Stimulated activated naive CD4-positive, alpha-beta T cell (primary cell): ENCODE data around the gene LRP1.

Source experiments
- DNase-seq, 6 experiments: peaks; one replicate each; lab custom pipeline; 2025; lab: John Stamatoyannopoulos, UW

Gene LRP1

DNA sequence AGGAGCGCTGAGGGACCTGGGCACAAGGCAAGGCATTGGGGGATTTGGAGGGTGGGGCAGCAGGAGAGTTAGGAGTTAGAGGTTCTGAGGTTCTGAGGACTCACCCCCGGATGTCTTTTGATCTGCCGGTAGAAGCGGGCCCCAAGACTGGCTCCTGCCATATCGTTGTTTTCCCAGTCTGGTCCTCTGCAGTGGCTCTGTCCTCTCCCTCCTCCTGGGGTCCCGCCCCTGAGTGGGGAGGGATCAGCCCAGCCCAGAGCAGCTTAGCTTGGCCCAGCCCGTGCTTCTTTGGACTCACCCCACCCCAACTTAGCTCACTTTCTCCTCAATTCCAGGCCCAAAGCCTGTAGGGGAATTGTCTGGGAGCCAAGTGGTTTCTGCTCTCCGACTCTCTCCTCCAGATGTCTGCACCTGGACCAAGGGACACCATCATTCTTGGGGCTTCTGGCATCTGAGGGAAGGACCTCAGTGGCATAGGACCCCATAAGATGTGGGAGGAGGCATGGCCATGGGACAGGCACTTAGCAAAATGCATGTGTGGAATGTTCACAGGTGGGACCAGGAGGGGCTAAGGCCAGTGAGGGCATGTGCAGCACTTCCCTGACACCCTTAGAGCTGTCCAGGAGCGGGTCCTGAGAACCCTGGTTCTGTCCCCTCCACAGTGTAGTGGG is 108.8 kb downstream of the LRP1 start:
- DNase-seq, result peak in 2 of 6 experiments; percentile 15 to 36

DNA sequence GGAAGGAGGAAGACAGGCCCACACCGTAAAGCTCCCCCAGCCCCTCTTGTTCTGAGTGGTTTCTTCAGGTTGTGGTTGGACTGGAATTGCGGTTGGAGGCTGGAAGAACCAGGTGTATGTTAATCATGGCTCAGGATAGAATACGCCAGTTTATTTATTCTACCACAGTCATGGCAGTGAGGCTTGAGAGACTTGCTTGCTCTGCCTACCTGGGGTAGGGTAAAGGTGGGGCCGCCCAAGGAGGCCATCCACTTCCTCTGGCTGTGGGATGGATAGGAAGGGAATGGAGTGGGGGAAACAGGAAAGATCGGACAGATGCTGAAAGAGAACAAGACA is 109.3 kb downstream of the LRP1 start:
- DNase-seq, result no peak

DNA sequence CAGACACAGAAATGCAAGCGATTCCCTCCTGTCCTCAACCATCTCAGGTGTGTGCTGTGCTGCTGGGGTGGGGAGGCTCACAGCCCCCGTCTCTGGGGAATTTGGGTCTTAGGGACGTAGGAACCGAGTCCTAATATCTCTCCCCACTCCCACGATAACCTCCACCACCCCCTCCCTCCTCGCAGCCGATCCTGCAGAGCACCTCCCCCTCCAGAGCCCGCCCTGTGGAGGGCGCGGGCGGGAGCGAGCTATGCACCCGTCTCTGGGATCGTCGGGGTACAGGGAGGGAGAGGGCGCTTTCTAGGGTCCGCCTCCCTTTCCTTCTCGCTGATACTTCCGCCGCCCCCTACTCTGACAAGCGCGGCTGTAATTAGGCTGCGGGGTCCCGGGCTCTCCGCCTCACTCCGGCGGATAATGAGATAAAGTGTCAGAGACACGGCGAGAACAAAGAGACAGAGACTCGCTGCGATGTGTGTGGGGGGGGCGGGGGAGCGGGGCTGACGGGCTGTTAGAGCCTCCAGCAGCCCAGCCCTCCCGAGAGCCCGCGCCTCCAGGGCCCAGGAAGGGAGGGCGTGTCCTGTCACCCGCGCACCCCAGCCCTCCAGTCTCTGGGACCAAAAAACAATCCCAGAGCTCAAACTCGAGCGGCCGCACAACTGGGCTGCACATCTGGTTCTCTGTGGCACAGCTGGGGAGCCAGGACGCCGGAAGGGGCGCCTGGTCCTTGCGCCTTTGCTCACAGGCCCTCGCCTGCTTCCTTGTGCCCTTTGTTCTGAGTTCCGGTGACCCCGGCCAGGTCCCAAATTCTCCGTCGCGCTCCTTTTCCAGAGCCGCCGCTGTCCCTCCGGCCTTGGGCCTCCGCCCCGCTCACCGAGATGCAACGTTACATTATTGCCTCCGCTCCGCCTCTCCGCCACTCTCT is 109.9 kb downstream of the LRP1 start:
- DNase-seq, result peak in 4 of 6 experiments; percentile 20 to 62 (median 32)

DNA sequence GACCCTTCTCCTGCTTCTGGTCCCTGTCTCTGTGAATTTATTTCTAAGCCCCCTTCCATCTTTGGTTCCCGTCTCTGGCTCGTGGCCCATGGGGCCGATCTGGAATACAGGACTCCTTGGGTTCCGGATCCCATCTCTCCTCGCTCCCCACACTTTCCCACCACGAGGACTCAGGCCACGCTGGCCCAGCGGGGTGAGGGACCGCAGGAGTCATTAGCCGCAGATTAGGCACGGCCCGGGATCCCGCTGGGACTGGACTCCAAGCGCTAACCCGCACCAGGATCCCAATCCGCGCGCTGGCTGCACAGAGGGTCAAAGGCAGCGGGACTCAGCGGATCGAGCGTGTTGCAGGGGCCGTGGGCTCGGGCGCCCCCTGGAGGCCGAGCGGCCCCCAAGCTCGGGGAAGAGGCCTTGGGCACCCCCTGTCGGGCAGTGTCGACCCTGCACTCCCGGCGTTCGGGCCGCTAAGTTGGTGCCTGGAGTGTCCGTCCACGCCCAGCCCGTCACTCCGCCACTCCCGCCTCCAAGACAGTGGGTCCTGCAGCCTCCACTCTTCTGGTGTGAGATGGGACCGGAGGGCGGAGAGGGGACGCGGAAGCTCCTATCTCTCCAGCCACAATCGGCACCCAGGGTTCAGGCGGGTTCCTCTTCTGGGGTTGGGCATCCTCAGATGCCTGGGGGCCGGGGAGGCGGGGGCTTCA is 110.7 kb downstream of the LRP1 start:
- peak; percentile 63 to 90 (median 81) for DNase-seq

DNA sequence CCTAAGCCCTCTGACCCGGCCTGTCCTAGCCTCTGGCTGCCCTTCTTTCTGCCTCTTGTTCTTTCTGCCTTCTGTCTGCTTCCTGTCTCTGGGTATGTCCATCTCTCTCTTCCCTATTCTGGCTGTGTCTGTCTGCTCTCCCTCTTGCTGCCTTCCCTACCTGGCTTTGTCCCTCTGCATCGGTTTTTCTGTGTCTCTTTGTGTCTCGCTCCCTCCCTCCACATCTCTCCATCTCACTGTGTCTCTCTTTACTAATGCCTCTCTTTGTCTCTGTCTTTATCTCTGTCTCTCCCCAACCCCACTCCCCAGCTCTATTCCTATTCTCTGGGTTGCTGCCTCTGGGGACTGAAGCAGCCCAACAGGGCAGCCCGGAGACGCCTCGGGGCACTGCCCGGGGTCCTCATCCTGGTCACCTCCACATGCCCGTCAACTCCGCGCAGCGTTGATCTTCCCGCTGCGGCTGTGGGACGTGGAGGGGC is 111.3 kb downstream of the LRP1 start:
- DNase-seq, result no peak

DNA sequence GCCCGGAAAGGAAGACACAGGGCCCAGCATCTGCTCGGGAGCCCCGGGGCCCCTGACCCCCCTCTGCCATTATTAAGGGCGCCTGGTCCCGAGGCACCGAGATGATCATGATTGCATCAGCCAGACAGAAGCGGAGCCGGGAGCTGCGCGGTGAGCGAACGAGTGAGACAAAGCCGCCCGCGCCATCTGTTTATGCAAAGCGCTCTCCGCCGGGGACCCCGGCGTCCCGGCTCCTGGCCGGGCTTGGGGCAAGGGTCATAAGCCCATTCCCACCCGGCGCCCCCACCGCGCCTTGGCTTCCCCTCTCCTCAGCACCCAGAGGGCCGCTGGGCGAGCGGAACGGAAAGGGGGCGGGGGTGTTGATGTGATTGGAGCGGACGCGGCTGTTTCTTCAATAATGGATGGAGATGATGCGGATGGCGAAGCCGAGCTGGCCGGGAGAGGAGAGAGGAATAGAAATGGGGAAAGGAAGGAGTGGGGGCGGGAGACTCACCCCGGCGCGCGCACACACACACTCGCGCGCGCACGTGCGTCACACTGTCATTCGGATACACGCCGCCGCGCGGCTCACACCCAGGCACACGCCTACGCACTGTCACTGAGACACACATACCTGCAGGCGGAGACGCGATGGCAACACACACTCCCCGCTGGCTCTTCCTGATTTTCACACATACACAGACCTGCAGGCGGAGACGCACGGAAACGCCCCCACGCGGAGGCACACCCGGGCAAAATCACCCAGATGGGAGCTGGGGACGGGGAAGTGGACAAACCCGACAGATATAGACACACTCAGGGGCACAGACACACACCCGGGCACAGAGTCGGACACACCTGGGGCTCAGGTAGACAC is 112.0 kb downstream of the LRP1 start:
- peak; percentile 58 to 78 (median 66) for DNase-seq

DNA sequence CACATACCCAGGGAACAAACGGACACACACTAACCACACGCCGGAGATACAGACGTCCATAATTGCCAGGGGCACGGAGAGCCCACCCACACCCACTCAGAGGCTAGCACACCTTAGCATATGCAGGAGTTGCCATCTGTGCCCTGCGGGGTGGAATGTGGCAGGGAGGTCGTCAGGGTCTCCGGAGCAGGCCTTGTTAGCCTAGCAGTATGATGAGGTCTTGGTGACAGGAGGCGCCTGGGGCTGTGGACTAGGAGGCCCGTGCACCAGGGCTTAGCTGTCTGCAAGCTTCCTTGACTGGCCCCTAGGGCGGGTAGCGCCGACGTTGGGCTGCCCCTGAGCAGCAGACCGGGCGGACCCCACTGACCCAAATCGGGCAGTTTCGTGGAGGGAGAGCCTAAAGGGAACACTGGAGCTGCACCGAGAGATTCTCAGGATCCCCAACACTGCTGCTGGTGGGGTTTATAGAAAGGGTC is 112.7 kb downstream of the LRP1 start:
- DNase-seq, result peak in 2 of 6 experiments; percentile 36 to 63

DNA sequence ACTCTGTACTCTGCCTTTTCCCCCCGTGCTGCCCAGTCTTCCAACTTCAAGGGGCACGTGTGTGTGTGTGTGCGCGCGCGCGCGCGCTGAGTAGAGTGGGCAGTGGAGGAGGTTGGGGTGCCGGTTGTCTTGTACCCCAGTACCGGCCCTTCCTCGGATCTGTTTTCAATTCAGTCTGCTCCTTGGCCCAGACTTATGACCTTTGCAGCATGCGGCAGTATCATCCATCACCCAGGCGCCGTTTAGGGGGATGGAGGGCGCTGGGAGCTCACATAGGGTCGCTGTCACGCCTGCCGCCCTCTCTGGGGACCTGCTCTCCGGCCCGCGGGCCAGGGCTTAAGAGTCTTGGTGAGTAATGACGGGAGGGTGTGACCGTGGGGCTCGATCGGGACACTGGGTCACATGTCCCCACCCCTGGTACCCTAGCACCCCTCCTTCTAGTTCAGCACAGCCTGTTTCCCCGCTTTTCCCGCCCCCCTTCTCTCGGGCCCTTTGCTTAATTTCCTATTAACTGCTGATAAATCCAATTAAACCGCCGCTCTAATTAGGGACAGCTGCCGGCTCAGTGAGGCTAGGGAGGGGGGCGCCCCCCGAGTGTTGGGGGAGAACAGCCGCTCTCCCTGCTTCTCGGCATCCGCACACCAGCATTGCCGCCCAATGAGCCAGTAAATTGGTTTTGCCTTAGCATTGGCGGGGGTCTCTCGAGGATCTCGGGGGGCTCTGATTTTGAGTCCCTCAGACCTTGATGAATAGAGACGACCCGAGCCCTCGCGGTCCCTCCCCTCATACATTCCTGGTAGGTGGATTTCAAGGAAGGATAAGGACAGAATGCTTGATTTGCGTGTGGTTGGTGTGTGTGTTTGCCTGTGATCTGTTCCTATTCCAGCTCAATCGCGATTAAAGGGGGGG is 113.4 kb downstream of the LRP1 start:
- peak in 1 of 6 experiments; percentile 35 for DNase-seq

DNA sequence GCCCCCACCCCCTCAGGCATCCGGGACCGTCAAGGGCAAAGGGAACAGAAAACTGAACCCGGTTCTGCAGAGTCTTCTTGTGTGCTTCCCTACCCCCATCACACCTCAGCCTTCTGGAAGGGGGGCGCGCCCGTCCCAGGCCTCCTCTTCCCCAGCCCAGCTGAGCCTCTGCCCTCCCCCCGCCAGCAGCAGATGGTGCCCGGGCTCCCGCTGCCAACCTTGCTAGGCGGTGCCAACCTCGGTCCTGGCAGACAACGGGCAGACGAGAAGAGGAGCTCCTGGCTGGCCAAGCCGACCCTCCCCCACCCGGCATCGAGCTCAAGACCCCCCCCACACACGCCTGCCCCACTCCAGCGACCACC is 114.0 kb downstream of the LRP1 start:
- DNase-seq, result peak in 2 of 6 experiments; percentile 30 to 39

DNA sequence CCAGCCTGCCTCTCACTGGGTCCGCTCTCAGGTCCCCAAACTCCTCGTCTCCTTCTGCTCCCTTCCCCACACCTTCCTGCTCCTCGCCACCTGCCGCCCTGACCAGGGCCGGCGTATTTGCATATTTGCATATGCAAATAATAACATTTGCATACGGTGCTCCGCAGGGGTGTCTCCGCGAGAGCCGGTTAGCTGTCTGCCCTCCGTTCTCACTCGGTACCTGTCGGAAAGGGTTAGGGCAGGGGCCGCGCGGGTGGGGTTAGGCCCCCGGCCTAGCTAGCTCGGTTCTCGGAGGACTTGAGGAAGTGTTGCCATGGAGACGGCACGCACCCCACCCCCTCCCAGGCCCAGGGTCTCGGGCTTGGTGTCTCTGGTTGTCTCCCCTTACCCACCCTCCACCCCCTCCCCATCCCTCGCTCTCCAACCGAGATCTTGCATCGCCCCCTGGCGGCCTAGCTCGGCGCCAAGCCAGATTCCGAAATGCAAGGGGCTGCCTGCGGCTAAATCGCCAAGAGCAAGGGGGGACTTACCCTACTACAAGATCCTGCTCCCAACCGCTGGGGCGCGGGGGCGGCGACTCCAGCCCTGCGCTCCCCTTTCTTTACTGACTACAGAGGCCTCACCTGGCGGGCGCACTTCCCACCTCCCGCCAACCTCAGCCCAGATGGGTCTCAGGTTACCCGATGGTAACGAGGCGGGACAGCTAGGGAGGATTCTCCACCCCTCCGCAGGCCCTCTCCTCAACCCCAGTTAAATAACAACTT is 114.6 kb downstream of the LRP1 start:
- DNase-seq, result peak; percentile 28 to 68 (median 51)

DNA sequence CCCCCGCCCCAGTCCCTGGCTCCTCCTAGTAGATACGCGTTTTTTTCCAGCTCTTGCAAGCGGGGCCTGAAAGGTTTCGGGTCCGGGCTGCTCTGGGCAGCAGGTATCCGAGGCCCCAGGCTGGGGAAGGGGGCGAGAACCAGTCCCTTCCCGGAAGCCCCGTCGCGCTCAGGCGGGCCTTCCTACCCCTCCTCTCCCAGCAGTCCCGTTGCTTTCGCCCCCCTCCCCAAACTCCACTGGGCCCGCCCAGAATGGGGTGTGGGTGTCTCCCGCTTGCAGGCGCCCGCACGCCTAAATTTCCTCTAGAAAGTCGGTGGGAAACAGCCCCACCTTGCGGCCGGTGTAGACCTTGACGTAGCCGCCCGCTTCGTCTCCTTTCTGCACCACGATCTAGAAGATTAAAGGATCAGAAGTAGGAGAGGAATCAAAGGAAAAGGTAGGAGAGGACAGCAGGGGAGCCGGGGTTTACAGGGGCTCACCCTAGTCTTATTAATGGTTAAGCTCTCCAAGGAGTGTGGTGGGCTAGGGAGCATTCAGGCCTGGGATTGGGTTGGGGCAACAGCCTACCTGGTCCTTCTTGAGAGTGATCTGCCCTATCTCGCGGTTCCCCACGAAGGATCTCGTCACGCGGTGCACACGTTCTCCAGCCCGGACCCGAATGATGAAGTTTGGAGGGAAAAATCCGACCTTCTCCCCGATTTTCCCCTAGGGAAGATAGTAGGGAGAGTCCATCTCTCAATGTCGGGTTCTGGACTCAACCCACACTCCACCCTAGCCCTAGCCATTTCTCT is 115.4 kb downstream of the LRP1 start:
- peak; percentile 54 to 84 (median 73) for DNase-seq

DNA sequence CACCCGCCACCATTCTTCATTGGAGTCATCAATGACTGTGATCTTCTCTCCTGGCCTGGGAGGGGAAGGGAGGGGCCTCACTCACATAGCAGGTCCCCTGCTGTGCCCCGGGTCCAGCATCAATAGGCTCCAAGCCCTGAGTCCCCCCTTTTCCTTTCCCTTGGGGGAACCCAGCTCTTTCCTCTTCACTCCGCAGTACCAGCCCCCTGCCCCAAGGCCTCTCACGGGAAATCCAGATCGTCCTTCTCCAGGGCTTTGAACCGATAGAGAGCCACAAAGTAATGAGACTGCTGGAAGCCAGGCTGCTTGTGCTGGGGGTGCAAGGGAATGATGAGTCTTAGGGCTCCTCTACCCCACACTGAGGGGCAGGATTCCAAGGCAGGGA is 116.0 kb downstream of the LRP1 start:
- DNase-seq, result no peak

DNA sequence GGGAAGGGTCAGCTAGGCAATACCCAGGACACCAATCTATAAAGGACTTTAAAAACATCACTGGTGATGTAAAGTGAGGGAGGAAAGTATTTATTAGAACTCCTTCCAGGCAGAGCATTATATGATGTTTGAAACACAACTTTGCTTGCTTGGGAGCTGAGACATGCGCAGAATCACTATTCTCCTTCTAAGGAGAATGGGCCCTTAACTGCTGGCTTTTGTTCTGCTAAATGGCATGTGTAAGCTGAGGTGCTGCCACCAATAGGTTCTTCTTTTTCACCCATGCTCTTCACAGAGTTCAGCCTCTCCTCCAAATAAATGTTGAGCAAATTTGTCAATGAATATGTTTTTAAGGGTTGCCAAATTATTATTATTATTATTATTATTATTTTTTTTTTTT is 118.8 kb downstream of the LRP1 start:
- no peak for DNase-seq

DNA sequence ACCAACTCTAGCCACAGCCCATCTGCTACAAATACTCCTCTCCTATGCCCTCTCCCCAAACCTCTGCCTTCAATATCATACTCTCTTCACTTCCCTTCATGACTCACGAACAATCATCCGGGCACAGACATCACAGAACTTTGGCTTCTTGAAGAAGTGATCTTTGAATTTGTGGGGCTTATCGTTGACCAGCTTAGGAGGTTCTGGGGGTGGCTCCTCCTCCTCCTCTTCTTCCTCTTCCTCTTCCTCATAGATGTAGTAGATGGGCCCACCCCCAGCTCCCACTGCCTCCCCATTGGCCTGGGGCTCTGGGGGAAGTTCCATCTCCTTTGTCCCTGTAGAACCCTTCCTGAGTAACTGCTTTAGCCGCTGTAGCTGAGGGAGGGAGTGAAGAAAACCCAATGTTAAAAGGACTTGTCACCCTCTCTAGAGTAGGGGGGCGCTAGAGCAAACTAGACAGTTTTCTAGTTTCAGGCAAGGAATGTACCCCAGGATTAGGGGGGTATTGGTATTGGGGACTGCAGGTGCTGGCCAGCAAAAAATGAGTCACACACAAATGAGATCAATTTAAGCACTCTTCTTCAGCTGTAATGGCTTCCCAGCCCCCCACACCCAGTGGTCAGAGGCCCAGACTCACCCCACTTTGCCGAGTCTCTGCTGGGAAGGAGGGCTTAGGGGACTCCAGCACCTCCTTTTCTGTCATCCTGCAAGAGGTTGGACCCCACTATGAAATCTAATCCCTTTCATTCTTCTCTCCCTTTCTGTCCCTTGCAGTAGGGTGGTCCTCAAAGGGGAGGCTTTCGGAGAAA is 120.9 kb downstream of the LRP1 start:
- DNase-seq, result no peak

DNA sequence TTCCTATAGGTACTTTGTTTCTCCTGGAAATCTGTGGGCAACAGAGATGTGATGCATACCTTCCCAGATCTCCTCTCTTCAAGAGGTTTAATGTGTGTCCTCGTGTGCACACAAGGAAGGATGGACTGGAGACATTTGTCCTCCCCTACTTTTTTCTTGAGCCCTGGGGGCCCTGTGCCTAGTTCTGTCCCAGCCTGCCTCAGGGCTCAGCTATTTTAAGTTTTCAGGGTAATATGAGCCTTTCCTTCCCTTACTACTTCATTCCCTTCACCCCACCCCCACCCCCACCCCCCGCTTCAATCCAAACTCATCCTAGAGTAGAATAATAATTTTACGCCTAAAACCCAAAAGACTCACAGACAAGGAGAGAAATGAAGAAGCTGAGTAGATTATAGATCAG is 122.3 kb downstream of the LRP1 start:
- DNase-seq, result no peak

DNA sequence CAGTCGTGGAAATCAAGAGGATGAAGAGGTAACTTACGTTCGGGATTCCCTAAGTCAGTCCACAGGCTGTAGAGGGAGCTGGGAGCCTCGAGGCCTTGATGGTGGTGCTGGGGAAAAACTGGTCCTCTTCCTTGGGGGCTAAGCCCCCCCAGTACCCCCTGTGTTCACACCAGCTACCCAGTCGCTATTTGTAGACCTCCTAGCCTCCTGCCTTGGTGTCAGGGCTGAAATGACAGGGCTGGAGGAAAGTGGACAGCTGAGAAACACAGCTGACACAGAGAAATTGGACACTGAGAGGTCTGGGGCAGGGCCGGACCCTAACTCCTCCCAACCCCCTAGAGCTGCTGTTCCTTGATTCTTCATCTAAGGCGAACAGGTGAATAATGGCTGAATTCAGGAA is 122.7 kb downstream of the LRP1 start, which contains the start of gene STAC3:
TSS of gene STAC3 (minus strand) at position 232 of the 400 bp plus-strand sequence. CDS start 1,551 bp downstream, outside the sequence.
- no peak for DNase-seq

DNA sequence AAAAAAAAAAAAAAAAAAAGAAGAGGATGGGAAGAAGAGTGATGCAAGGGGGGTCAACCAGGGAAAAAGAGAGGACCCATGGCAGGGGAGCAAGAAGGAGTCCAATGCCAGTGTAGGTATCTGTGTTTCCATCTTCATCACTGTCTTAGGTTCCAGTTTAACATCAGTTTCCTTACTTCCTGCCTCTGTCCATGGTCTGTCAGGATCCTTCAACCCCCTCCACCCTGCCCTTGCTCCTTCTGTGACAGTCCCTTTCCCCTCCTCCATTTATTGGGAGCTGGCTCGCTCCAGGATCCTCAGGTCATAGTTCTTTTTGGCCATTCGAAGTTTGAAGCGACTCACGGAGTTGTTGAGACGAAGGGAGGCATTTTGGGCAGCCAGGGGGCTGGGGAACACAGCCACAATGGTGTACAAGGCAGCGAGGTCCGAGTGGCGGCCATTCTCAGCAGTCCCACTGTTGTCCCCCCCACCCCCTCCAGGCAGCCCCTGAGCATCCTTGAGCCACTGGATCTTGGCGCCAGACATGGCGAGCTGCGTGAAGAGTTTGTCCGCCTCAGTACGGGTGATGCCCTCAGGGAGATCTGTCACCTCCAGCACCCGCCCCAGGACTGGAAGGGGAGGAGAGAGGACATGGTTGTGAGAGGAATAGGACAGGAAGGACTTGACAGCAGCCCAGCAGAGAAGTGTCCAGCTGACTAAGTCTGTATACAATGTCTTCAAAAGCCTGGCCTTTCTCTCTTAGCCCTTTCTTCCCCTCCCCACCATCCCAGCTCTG is 126.4 kb downstream of the LRP1 start:
- DNase-seq, result no peak
